SK-N-SH (cell line): ENCODE measurements around the gene NFX1. TPM values are rescaled to one million over a fixed set of nuclear protein-coding genes. Genes with fewer than 3 reads are reported as not detected.

Experiments used
- CTCF ChIA-PET: fragments of 300-600, 350-600 bp; formaldehyde crosslinking; extraction: SDS; loops from one replicate; lab custom pipeline; 2021; lab: Yijun Ruan, JAX
- POLR2A ChIA-PET: fragments of 350-600 bp; sonication (Branson Sonifier 250); formaldehyde crosslinking; extraction: SDS; loops from one replicate; lab custom pipeline; 2020; ENCODE audit warnings: antibody characterized with exemption, inconsistent platforms; lab: Yijun Ruan, JAX
- DNase-seq: peaks from one replicate; pipeline ENCODE4 v3.0.0; 2012
- H2AFZ ChIP-seq: fragments of 200-600 bp; sonication (generic); 2 replicates; pipeline ENCODE4 v1.8.1; 2016; ENCODE audit warnings: antibody characterized with exemption, mild to moderate bottlenecking, low read depth
- H3F3A ChIP-seq: fragments of 200-600 bp; sonication (generic); replicated peaks from 2 replicates; pipeline ENCODE3; 2016; ENCODE audit warnings: antibody characterized with exemption, mild to moderate bottlenecking; ENCODE audit not compliant: insufficient read depth
- H3K27ac ChIP-seq, 2 experiments: fragments of 200-500 bp in 1 of 2; fragments of 200-600 bp in 1 of 2; sonication (Bioruptor generic) in 1 of 2; sonication (generic), shearing (Covaris generic) in 1 of 2; 2 replicates each; pipeline versions ENCODE4 v1.5.1 to v1.6.1; 2014 to 2016; ENCODE audit warnings: low read depth in 2 of 2, inconsistent platforms in 1 of 2, low read length in 1 of 2, mild to moderate bottlenecking in 1 of 2, mixed read lengths in 1 of 2
- H3K27me3 ChIP-seq: fragments of 200-600 bp; sonication (generic), shearing (Covaris generic); 2 replicates; pipeline ENCODE4 v1.6.1; 2016; ENCODE audit warnings: mixed run types; ENCODE audit not compliant: insufficient read depth
- H3K36me3 ChIP-seq, 2 experiments: fragments of 200-500 bp in 1 of 2; fragments of 200-600 bp in 1 of 2; sonication (Bioruptor generic) in 1 of 2; sonication (generic) in 1 of 2; replicated peaks in 1 of 2; 2 replicates each; pipeline versions ENCODE3 to v1.5.1; 2014 to 2016; ENCODE audit warnings: low read length in 1 of 2, mild to moderate bottlenecking in 1 of 2; ENCODE audit not compliant: insufficient read depth in 2 of 2, control insufficient read depth in 1 of 2
- H3K4me1 ChIP-seq, 2 experiments: fragments of 200-500 bp in 1 of 2; fragments of 200-600 bp in 1 of 2; sonication (Bioruptor generic) in 1 of 2; sonication (generic), shearing (Covaris generic) in 1 of 2; 2 replicates each; pipeline versions ENCODE4 v1.5.1 to v1.6.1; 2014 to 2016; ENCODE audit warnings: low read depth in 1 of 2, low read length in 1 of 2, mixed run types in 1 of 2; ENCODE audit not compliant: insufficient read depth in 2 of 2, control insufficient read depth in 1 of 2
- H3K4me2 ChIP-seq: fragments of 200-600 bp; sonication (generic), shearing (Covaris generic); 2 replicates; pipeline ENCODE4 v1.6.1; 2017; ENCODE audit warnings: mixed run types
- H3K4me3 ChIP-seq, 2 experiments: fragments of 200-500 bp in 1 of 2; fragments of 200-600 bp in 1 of 2; sonication (Bioruptor generic) in 1 of 2; sonication (generic), shearing (Covaris generic) in 1 of 2; 2 replicates each; pipeline versions ENCODE4 v1.5.1 to v1.8.1; 2014 to 2016; ENCODE audit warnings: low read depth in 2 of 2, inconsistent platforms in 1 of 2, low read length in 1 of 2, mild to moderate bottlenecking in 1 of 2, mixed read lengths in 1 of 2, moderate library complexity in 1 of 2
- H3K79me2 ChIP-seq: fragments of 200-600 bp; sonication (generic); 2 replicates; pipeline ENCODE4 v1.8.1; 2017; ENCODE audit warnings: mild to moderate bottlenecking; ENCODE audit not compliant: insufficient read depth
- H3K9ac ChIP-seq: fragments of 200-600 bp; sonication (generic); 2 replicates; pipeline ENCODE4 v1.6.1; 2017; ENCODE audit warnings: mixed run types
- H3K9me2 ChIP-seq: fragments of 200-600 bp; sonication (generic); 2 replicates; pipeline ENCODE4 v1.6.1; 2017; ENCODE audit warnings: mixed run types
- H3K9me3 ChIP-seq: fragments of 200-600 bp; sonication (generic); 2 replicates; pipeline ENCODE4 v1.6.1; 2017; ENCODE audit warnings: mixed run types, mild to moderate bottlenecking, moderate library complexity
- H4K20me1 ChIP-seq: fragments of 200-600 bp; sonication (generic); 2 replicates; pipeline ENCODE4 v1.6.1; 2017; ENCODE audit warnings: mild to moderate bottlenecking, mixed run types; ENCODE audit not compliant: insufficient read depth
- CHD2 ChIP-seq: fragments of 150-350 bp; IDR thresholded peaks from 2 replicates; pipeline ENCODE4 v1.6.1; 2018; ENCODE audit warnings: low read length; ENCODE audit not compliant: partially characterized antibody
- FOXJ3 ChIP-seq: sonication (generic); formaldehyde crosslinking; IDR thresholded peaks from 2 replicates; pipeline ENCODE4 v1.5.1; 2020; ENCODE audit warnings: mild to moderate bottlenecking, missing genetic modification reagents
- FOXM1 ChIP-seq: IDR thresholded peaks from 2 replicates; pipeline ENCODE4 v1.4.0; 2012; ENCODE audit warnings: low read depth, mild to moderate bottlenecking
- GABPA ChIP-seq: IDR thresholded peaks from 2 replicates; pipeline ENCODE4 v1.4.0; 2012; ENCODE audit warnings: low read depth, mild to moderate bottlenecking
- GATA2 ChIP-seq: sonication (generic); formaldehyde crosslinking; IDR thresholded peaks from 2 replicates; pipeline ENCODE4 v1.5.0; 2020; ENCODE audit warnings: mild to moderate bottlenecking, missing genetic modification reagents
- IRF3 ChIP-seq: fragments of 150-350 bp; IDR thresholded peaks from 2 replicates; pipeline ENCODE4 v1.6.1; 2016; ENCODE audit warnings: mild to moderate bottlenecking, low read depth, low read length
- MEF2A ChIP-seq: IDR thresholded peaks from 2 replicates; pipeline ENCODE4 v1.4.0; 2012; ENCODE audit warnings: low read depth, borderline replicate concordance
- MXI1 ChIP-seq: IDR thresholded peaks from 2 replicates; pipeline ENCODE4 v1.6.1; 2012; ENCODE audit warnings: mild to moderate bottlenecking, low read depth, low read length, improper control_type of control experiment
- RCOR1 ChIP-seq: fragments of 150-350 bp; IDR thresholded peaks from 2 replicates; pipeline ENCODE4 v1.6.1; 2017; ENCODE audit warnings: antibody characterized with exemption, low read length
- RXRA ChIP-seq: IDR thresholded peaks from 2 replicates; pipeline ENCODE4 v1.4.0; 2012; ENCODE audit warnings: low read depth, mild to moderate bottlenecking, borderline replicate concordance
- SIN3A ChIP-seq: IDR thresholded peaks from 2 replicates; pipeline ENCODE4 v1.6.1; 2012; ENCODE audit warnings: low read depth, mild to moderate bottlenecking, low read length, moderate library complexity, borderline replicate concordance
- SMC3 ChIP-seq: IDR thresholded peaks from 2 replicates; pipeline ENCODE4 v1.6.1; 2012; ENCODE audit warnings: low read depth, low read length, improper control_type of control experiment
- TAF1 ChIP-seq: IDR thresholded peaks from 2 replicates; pipeline ENCODE4 v1.6.1; 2012; ENCODE audit warnings: low read depth, mild to moderate bottlenecking, low read length, moderate library complexity, borderline replicate concordance
- USF1 ChIP-seq: IDR thresholded peaks from 2 replicates; pipeline ENCODE4 v1.4.0; 2012; ENCODE audit warnings: low read depth, borderline replicate concordance
- USF2 ChIP-seq: fragments of 150-350 bp; IDR thresholded peaks from 2 replicates; pipeline ENCODE4 v1.6.1; 2017; ENCODE audit warnings: antibody characterized with exemption, low read length, low read depth, borderline replicate concordance
- ZBTB33 ChIP-seq: IDR thresholded peaks from 2 replicates; pipeline ENCODE4 v1.4.0; 2012; ENCODE audit warnings: low read depth, borderline replicate concordance
- WGBS: methylation state at CpG from one replicate; pipeline ENCODE4 v1.1.6; 2017; ENCODE audit warnings: low lambda C conversion rate; 5-methylcytosine and 5-hydroxymethylcytosine counted together
- polyA plus RNA-seq, 3 experiments: library from polyadenylated mRNA; depleted of rRNA; stranded (reverse); fragments of >200 nt; gene quantifications; 2 replicates each; pipeline ENCODE4 v1.2.3, GENCODE V29; 2012

Gene NFX1
- polyA plus RNA-seq, 1 of the 3 experiments (the other 2 are of a cell fraction), result 19.6 TPM

GRCh38 chr9:33414889-33415500, 124.7 kb downstream of the NFX1 start:
- H3K9ac ChIP-seq, result no peak overlapping the region
- CTCF ChIA-PET, result interaction anchor here (1.0 to 7.7 kb wide), 17 partner anchors 10 to 131 kb away, joined by 3 to 52 read pairs (median 6); no protein-coding TSS in a partner anchor
- WGBS, result 63% methylated on average over 10 of the region's 13 CpGs
- H3K79me2 ChIP-seq, result no peaks in the 10 kb centered on the region
- no peak overlapping the region for H3K4me3 ChIP-seq
- no peaks in the 10 kb centered on the region for H3K9me3 ChIP-seq
- DNase-seq, result no peak
- no peaks in the 10 kb centered on the region for H3K4me1 ChIP-seq
- POLR2A ChIA-PET, result no interaction called here
- no peaks in the 10 kb centered on the region for H3K36me3 ChIP-seq
- no peaks in the 10 kb centered on the region for H3K9me2 ChIP-seq
- no peaks in the 10 kb centered on the region for H3K27me3 ChIP-seq
- no peaks in the 10 kb centered on the region for H3F3A ChIP-seq
- no peak for TF ChIP-seq SMC3
- no peak for TF ChIP-seq USF1
- no peak for TF ChIP-seq TAF1
- TF ChIP-seq SIN3A, result no peak
- no peak for TF ChIP-seq GATA2
- TF ChIP-seq CHD2, result no peak
- no peak for TF ChIP-seq MXI1
- no peak for TF ChIP-seq MEF2A
- no peak for TF ChIP-seq ZBTB33
- TF ChIP-seq FOXM1, result no peak
- TF ChIP-seq USF2, result no peak
- no peak for TF ChIP-seq GABPA
- TF ChIP-seq RXRA, result no peak
- TF ChIP-seq RCOR1, result no peak
- TF ChIP-seq FOXJ3, result no peak
- TF ChIP-seq IRF3, result no peak
- no peak overlapping the region for H2AFZ ChIP-seq
- no peak overlapping the region for H3K4me2 ChIP-seq
- H3K27ac ChIP-seq, result no peak overlapping the region
- no peaks in the 10 kb centered on the region for H4K20me1 ChIP-seq
